Stimulated activated CD8-positive, alpha-beta memory T cell treated with anti-CD3 and anti-CD28 coated beads, Interleukin-4, amount 100 ng/mL, for 1 hour (primary cell): ENCODE results near the gene RAB11FIP3.
"Not testable (repeated sequence)": the region's sequence is repeated elsewhere in the genome, so short reads cannot be mapped to it uniquely, and the experiment has no call there.

Source experiments
- DNase-seq, 2 donors: peaks; one replicate each; pipeline ENCODE4 v3.0.0-alpha.2; 2020; ENCODE audit warnings: low read depth in 2 of 2, low spot score in 1 of 2

RAB11FIP3 gene

DNA sequence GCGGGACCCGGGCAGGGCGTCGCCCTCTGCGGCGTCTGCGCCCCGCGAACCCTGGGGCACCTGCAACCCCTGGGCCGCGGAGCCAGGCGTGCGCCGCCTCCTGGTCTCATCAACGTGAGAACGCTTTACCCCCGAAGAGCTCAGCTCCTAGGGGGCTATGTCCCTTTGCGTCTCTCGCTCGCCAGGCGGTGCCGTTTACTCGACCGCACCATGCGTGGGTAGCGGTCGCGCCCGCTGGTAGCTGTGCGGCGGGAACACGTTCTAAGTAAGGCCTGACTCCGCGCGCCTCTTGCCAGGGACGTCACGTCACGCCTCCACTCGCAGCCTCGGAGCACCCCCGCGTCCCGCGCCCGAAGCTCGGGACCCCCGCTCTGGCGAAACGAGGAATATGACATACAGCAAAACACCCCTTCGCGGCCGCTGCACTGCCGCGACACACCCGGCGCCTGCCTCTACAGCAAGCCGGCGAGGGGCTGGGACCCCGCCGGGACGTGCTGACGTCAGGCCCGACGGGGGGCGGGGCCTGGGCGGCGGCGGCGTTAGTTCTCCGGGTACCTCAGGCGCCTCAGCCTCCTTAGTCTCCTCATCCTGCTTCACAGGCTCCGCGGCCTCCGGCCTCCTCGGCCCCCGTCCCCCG, at the start of gene RAB11FIP3:
RAB11FIP3 (plus strand) TSS at position 568 of the 637 bp plus-strand sequence. CDS start 358 bp downstream, outside the sequence.
- DNase-seq: peak; percentile 68 to 69

- no peak for DNase-seq
These were observed 49.3 kb upstream of the RAB11FIP3 start for GRCh38 chr16:375927-376816.

DNA sequence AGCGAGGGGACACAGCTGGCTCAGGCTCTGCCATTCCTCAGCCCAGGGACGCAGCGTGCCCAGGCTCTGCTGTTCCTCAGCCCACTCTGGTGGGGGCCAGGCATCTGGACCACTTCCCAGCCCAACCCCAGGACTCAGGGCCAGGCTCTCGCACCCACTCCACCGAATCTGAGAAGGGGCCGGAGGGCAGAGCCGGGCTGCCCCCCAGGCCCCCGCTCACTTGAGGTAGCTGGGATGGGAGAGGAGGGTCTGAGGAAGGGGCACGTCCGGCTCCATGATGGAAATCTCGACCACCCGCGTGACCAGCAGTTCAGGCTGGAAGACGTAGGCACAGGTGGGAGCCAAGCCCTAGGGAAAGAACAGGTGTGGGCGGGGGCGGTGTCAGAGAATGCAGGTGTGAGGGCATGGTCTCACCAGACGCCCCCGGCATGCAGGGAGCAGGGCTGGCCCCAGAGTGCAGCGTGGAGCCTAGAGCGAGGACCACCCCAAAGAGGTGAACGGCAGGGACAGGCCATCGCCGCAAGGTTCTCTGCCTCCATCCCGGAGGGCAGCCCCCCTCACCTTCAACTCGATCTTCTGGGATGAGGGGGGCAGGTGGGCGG, 48.5 kb upstream of the RAB11FIP3 start:
- DNase-seq: no peak

DNA sequence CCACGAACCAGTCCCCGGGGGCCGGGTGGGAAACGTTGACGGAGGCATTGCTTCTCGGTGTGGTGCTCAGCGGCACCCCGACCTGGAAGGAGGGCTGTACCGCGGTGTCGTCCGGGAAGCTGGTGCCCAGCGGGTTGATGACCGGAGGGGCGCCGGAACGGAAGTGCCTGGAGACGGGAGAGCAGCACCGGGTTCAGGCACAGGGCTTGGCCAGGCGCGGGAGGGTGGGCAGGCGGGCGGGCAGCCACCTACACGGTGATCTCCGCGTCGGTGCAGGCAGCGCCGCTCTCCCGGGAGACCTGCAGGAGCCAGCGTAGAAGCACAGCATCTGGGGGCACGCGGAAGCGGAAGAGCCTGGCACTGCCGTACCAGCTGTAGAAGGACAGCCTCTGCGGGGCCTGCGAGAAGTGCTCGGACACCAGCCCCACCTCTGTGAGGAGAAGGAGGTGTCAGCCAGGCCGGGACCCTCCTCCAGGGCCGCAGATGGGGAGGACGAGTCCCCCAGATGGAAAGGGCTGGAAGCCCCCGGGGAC, 48.0 kb upstream of the RAB11FIP3 start:
- DNase-seq: no peak

- not testable (repeated sequence) for DNase-seq
These were observed 47.2 kb upstream of the RAB11FIP3 start for GRCh38 chr16:378113-378820.

GRCh38 chr16:378821-379182, 46.6 kb upstream of the RAB11FIP3 start:
- DNase-seq: no peak

GRCh38 chr16:379183-379960, 46.1 kb upstream of the RAB11FIP3 start:
- DNase-seq: no peak

DNA sequence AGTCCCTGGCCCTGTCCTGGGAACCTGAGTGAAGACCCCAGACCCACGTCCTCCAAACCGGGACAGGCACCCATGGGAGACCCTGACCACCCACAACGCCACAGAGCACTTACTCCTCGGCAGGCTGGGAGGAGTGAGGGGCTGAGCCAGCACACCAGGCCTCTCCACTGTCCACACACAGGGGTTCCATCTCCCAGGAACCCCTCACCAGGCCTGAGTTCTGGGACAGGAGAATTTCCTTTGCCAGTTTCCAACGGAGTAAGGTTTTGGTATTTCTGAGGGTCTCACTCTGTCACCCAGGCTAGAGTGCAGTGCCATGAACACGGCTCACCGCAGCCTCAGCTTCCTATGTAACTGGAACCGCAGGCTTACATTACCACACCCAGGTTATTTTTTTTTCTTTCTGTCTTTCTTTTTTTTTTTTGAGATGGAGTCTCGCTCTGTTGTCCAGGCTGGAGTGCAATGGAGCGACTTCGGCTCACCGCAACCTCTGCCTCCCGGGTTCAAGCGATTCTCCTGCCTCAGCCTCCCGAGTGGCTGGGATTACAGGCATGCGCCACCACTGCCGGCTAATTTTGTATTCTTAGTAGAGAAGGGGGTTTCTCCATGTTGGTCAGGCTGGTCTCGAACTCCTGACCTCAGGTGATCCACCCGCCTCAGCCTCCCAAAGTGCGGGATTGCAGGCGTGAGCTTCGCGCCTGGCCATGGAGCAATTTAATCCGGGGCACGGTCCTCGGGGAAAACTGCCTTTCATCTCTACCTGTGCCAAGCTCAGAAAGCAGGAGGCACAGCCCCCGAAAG, 45.3 kb upstream of the RAB11FIP3 start:
- DNase-seq: no peak

GRCh38 chr16:380762-381011, 44.8 kb upstream of the RAB11FIP3 start:
- no peak for DNase-seq

GRCh38 chr16:381012-381788, 44.2 kb upstream of the RAB11FIP3 start:
- no peak for DNase-seq

DNA sequence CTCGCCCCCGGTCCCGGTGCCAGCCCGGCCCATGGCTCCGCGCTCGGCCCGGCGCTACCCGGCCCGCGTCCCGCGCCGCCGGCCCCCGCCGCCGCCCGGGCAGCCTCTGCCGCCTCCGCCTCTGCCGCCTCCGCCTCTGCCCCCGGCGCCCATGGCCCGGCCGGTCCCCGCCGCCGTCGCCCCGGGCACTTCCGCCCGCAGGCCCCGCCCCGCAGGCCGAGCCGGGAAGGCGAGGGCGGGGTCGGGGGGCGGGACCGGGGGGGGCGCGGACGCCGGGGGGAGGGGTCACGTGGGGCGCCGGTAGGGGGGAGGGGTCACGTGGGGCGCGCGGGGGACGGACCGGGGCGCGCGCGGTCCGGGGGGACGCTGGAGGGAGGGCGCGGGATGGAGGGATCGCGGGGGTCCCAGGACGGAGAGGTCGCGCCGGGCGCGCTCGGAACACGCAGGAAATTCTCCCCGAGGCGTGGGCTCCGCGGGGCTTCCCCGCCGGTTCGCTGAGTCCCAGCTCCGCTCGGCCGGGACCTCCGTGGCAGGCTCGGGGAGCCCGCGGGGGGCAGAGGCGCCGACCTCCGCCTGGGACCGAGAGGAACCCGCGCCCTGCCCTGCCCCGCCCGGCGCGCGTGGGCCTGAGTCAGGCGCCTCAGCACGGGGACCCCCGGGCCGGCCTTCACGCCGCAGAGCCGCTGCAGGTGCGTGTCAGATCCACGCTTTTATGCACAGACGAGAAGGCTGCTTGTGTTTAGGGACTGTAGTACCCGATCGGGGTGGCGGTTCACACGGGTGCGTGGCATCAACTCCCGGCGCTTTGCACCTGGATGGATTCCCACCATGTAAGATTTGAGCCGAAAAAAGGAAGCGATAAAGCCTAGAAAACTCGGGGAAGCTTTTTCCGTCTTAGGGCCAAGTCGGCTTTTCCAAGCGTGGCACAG, 43.4 kb upstream of the RAB11FIP3 start, which contains the start of gene PGAP6:
PGAP6 (minus strand) TSS at position 190 of the 929 bp plus-strand sequence; CDS start at position 33, 157 bp downstream.
- peak in 1 of 2 donors; percentile 53 for DNase-seq

DNA sequence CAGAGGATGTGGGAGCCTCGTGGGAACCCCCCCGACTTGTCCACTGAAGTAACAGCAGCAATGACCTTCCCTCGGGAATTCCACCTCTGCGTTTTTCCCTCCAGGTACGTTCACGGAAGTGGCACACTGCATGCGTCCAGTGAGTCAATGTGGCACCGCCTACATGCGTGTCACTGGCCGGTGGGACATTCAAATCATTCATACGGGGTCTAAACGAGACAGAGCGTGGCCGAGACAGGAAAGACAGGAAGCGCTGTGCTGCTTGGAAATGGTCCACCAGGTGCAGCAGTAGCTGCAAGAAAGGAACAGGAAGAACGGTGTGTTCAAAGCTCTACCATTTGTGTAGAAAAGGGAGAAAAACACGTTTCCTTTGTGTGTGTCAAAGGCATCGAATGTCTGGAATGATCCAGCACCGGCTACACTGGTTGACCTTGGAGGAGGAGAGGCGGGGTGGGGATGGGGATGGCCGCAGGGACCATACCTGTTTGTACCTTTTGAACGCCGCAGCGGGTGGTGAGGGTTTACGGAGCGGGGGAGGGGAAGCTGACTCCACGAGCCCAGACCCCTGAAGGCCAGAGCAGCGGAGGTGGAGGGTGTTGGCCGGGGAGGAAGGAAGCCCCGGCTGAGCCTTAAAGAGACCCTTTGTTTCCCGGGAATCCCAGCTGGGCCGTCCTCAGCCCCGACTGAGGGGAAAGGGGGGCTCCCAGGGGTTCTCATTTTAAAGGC, 42.0 kb upstream of the RAB11FIP3 start:
- DNase-seq: no peak

- no peak for DNase-seq
These were observed 38.8 kb upstream of the RAB11FIP3 start for GRCh38 chr16:386641-387156.

DNA sequence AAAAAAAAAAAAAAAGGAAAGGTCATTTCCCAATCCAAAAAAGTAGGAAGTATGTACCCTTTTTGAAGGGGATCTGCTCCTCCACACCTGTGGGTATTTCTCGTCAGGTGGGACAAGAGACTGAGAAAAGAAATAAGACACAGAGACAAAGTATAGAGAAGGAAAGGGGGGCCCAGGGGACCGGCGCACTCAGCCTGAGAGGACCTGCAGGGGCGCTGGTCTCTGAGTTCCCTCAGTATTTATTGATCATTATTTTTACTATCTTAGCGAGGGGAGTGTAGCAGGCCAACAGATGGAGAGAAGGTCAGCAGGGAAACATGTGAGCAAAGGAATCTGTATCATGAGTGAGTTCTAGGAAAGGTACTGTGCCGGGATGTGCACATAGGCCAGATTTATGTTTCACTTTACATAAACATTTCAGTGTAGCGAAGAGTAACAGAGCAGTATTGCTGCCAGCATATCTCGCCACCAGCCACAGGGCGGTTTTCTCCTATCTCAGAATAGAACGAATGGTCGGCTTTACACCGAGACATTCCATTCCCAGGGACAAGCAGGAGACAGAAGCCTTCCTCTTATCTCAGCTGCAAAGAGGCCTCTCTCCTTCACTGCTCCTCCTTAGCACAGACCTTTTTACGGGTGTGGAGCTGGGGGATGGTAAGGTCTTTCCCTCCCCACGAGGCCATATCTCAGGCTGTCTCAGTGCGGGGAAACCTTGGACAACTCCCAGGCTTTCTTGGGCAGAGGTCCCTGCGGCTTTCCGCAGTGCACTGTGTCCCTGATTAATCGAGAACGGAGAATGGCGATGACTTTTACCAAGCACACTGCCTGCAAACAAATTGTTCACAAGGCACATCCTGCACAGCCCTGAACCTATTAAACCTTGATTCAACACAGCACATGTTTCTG, 37.4 kb upstream of the RAB11FIP3 start:
- DNase-seq: not testable (repeated sequence)

DNA sequence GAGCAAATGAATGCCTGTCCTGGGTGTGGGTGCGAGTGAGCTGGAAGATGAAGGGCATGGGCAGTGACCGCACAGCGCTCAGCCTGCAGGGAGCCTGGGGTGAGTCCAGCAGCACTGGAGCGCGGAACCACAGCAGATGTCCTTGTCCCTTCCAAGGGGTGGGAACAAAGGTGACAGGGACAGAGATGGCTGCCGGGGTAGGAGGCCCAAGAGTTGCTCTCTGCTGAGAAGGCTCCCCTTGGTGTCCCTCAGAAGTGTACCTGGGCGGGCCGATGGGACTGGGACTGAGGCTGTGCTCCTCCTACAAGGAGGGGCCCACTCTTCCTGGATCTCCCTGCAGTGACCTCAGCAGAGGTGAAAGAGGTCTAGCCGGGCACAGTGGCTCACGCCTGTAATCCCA, 36.1 kb upstream of the RAB11FIP3 start:
- no peak for DNase-seq

DNA sequence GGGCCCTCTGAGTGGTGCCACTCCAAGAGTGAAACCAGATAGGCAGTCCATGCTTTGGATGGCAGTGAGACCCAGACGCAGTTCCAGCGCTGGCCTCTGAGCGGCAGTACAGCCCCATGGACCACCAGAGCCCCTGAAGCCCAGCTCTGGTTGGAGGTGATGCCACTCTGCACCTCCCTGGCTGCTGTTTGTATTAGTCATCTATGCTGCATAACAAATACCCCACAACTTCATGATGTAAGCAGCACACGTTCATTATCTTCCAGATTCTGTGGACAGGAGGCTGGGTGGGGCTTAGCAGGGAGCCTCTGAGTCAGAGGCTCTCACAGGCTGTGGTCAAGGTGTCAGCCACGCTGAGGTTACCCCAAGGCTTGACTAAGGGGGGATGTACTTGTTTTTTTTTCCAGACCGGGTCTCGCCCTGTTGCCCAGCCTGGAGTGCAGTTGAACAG, 33.5 kb upstream of the RAB11FIP3 start:
- DNase-seq: peak; percentile 57 to 67
